GM12873 (cell line): ENCODE results near the gene SCAF8.

Experiments
- TF ChIP-seq, protein P1 (sequence below): IDR thresholded peaks from 2 replicates; pipeline ENCODE4 v1.5.1; 2012; ENCODE audit warnings: low read depth, mild to moderate bottlenecking, moderate library complexity, low read length, control low read depth; ENCODE audit not compliant: insufficient read depth; ENCODE audit errors: missing control alignments

The SCAF8 gene

DNA sequence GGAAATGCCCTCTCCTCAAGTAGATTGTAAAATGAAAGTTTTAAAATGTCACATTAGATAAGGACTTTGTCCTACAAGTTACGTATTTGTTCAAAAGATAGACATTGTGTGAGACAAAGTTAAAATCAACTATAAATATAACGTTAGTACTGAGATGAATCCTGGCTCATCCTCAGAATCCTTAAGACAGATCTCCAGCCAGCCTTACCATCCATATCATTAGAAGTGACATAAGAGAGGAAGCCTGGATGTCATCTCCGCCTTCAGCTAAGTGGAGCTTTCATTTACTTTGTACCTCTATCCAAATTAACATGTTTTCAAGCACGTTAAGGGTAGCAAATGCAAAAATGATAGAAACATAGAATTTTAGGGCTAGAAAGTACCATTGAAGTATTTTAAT lies 59.1 kb downstream of the SCAF8 start:
- TF ChIP-seq, protein P1, sequence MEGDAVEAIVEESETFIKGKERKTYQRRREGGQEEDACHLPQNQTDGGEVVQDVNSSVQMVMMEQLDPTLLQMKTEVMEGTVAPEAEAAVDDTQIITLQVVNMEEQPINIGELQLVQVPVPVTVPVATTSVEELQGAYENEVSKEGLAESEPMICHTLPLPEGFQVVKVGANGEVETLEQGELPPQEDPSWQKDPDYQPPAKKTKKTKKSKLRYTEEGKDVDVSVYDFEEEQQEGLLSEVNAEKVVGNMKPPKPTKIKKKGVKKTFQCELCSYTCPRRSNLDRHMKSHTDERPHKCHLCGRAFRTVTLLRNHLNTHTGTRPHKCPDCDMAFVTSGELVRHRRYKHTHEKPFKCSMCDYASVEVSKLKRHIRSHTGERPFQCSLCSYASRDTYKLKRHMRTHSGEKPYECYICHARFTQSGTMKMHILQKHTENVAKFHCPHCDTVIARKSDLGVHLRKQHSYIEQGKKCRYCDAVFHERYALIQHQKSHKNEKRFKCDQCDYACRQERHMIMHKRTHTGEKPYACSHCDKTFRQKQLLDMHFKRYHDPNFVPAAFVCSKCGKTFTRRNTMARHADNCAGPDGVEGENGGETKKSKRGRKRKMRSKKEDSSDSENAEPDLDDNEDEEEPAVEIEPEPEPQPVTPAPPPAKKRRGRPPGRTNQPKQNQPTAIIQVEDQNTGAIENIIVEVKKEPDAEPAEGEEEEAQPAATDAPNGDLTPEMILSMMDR: no peak

GRCh38 chr6:154792761-154793160 lies 59.5 kb downstream of the SCAF8 start:
- TF ChIP-seq, protein P1: no peak

DNA sequence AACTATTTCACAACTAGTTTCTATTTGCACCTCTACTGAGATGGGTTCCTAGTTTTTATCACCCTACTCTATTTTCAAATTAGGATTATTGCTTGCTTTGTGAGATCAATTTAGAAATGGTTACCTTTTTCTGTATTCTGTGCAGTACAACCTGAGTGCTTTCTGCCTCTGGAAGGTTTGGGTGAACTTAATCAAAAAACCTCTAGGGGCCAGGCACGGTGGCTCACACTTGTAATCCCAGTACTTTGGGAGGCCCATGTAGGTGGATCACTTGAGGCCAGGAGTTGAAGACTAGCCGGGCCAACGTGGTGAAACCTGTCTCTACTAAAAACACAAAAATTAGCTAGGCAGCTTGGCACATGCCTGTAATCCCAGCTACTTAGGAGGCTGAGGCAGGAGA lies 63.3 kb downstream of the SCAF8 start:
- TF ChIP-seq, protein P1: no peak

GRCh38 chr6:154797857-154798256 lies 64.6 kb downstream of the SCAF8 start:
- TF ChIP-seq, protein P1: no peak

GRCh38 chr6:154800338-154800737 lies 67.1 kb downstream of the SCAF8 start:
- TF ChIP-seq, protein P1: no peak

GRCh38 chr6:154805288-154805911 lies 72.2 kb downstream of the SCAF8 start:
- TF ChIP-seq, protein P1: peak; percentile 39

DNA sequence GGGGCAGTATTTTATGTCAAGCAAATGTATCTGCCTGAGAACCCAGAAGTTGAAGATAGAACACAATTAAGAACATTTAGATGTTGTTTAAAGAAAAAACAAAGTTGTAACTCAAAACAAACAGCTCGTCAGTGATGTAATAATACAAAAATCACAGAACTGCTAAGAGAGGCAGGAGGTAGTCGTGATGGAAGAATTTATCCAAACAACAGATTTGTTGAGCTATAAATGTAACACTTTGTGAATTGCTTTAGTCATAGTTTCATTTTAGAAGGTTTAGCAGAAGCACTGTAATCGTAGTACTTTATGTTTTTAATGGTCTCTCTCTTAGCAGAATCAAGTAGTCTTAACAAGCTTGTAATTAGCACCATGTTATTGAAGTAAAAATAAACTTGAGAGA lies 73.6 kb downstream of the SCAF8 start:
- TF ChIP-seq, protein P1: no peak
